HEK293 (cell line): ENCODE results near the gene CDKL5.

Experiments
- ZFP3 ChIP-seq: fragments of 450-650 bp; formaldehyde crosslinking; IDR thresholded peaks from 2 replicates; pipeline ENCODE4 v1.5.1; 2016; ENCODE audit warnings: low read depth, missing biosample characterization, missing genetic modification characterization
- ZFP69B ChIP-seq: fragments of 450-650 bp; formaldehyde crosslinking; IDR thresholded peaks from 2 replicates; pipeline ENCODE4 v1.5.1; 2016; ENCODE audit warnings: missing biosample characterization, missing genetic modification characterization
- ZNF274 ChIP-seq, 2 experiments: fragments of 200-500 bp in 1 of 2; fragments of 450-650 bp in 1 of 2; sonication (Bioruptor generic) in 1 of 2; formaldehyde crosslinking in 1 of 2; IDR thresholded peaks; 2 replicates each; pipeline versions ENCODE4 v1.5.1 to v1.6.1; 2014 to 2016; ENCODE audit warnings: borderline replicate concordance in 1 of 2, inconsistent platforms in 1 of 2, low read length in 1 of 2, missing biosample characterization in 1 of 2, missing genetic modification characterization in 1 of 2
- ZNF398 ChIP-seq: fragments of 450-650 bp; formaldehyde crosslinking; IDR thresholded peaks from 2 replicates; pipeline ENCODE4 v1.5.1; 2017; ENCODE audit warnings: missing biosample characterization, missing genetic modification characterization
- ZNF558 ChIP-seq: fragments of 450-650 bp; formaldehyde crosslinking; IDR thresholded peaks from 2 replicates; pipeline ENCODE4 v1.5.1; 2016; ENCODE audit warnings: missing biosample characterization, missing genetic modification characterization
- TF ChIP-seq, protein P1 (sequence below): fragments of 450-650 bp; formaldehyde crosslinking; IDR thresholded peaks from 2 replicates; pipeline ENCODE4 v1.5.1; 2016; ENCODE audit warnings: missing biosample characterization, missing genetic modification characterization
- TF ChIP-seq, protein P2 (sequence below): fragments of 450-650 bp; formaldehyde crosslinking; IDR thresholded peaks from 2 replicates; pipeline ENCODE4 v1.5.1; 2016; ENCODE audit warnings: missing biosample characterization, missing genetic modification characterization
- TF ChIP-seq, protein P3 (sequence below): fragments of 450-650 bp; formaldehyde crosslinking; IDR thresholded peaks from 2 replicates; pipeline ENCODE4 v1.5.1; 2016; ENCODE audit warnings: missing biosample characterization, missing genetic modification characterization

- TF ChIP-seq ZNF274 (IDR thresholded peaks at IDR 0.05; ENCODE audit: low read length) (no peak), ZNF274 (tag by site-specific recombination; IDR thresholded peaks at IDR 0.05; ENCODE audit: borderline replicate concordance) (no peak), ZNF398 (tag by site-specific recombination) (no peak), ZNF558 (tag by site-specific recombination) (no peak), ZFP69B (tag by site-specific recombination) (no peak), ZFP3 (tag by site-specific recombination) (no peak)
- TF ChIP-seq, protein P1, sequence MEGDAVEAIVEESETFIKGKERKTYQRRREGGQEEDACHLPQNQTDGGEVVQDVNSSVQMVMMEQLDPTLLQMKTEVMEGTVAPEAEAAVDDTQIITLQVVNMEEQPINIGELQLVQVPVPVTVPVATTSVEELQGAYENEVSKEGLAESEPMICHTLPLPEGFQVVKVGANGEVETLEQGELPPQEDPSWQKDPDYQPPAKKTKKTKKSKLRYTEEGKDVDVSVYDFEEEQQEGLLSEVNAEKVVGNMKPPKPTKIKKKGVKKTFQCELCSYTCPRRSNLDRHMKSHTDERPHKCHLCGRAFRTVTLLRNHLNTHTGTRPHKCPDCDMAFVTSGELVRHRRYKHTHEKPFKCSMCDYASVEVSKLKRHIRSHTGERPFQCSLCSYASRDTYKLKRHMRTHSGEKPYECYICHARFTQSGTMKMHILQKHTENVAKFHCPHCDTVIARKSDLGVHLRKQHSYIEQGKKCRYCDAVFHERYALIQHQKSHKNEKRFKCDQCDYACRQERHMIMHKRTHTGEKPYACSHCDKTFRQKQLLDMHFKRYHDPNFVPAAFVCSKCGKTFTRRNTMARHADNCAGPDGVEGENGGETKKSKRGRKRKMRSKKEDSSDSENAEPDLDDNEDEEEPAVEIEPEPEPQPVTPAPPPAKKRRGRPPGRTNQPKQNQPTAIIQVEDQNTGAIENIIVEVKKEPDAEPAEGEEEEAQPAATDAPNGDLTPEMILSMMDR: no peak
- TF ChIP-seq, protein P2, sequence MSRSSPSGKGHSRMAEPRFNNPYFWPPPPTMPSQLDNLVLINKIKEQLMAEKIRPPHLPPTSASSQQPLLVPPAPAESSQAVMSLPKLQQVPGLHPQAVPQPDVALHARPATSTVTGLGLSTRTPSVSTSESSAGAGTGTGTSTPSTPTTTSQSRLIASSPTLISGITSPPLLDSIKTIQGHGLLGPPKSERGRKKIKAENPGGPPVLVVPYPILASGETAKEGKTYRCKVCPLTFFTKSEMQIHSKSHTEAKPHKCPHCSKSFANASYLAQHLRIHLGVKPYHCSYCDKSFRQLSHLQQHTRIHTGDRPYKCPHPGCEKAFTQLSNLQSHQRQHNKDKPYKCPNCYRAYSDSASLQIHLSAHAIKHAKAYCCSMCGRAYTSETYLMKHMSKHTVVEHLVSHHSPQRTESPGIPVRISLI (tag by site-specific recombination): no peak
- TF ChIP-seq, protein P3, sequence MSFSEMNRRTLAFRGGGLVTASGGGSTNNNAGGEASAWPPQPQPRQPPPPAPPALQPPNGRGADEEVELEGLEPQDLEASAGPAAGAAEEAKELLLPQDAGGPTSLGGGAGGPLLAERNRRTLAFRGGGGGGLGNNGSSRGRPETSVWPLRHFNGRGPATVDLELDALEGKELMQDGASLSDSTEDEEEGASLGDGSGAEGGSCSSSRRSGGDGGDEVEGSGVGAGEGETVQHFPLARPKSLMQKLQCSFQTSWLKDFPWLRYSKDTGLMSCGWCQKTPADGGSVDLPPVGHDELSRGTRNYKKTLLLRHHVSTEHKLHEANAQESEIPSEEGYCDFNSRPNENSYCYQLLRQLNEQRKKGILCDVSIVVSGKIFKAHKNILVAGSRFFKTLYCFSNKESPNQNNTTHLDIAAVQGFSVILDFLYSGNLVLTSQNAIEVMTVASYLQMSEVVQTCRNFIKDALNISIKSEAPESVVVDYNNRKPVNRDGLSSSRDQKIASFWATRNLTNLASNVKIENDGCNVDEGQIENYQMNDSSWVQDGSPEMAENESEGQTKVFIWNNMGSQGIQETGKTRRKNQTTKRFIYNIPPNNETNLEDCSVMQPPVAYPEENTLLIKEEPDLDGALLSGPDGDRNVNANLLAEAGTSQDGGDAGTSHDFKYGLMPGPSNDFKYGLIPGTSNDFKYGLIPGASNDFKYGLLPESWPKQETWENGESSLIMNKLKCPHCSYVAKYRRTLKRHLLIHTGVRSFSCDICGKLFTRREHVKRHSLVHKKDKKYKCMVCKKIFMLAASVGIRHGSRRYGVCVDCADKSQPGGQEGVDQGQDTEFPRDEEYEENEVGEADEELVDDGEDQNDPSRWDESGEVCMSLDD (tag by site-specific recombination): no peak
These were observed 133.4 kb downstream of the CDKL5 start for GRCh38 chrX:18558799-18559198.
